Muscle of arm (tissue), 12 donors: ENCODE results near the gene ZNF574. TPM values are rescaled to one million over a fixed set of nuclear protein-coding genes. Genes with fewer than 3 reads are reported as not detected.

Experiments
- DNase-seq: peaks from one replicate; pipeline ENCODE4 v3.0.0-alpha.2; 2013
- polyA plus RNA-seq, 12 donors: library from polyadenylated mRNA; unstranded; fragments of 120-200 nt; gene quantifications; one replicate each; pipeline ENCODE4 v1.2.1, GENCODE V29; 2013; ENCODE audit not compliant: insufficient read length in 12 of 12

The ZNF574 gene
- polyA plus RNA-seq, 12 donors = 7.2 to 13.3 (median 9.2) TPM; not detected in 1

GRCh38 chr19:42078538-42079275 lies 2.7 kb downstream of the ZNF574 start:
- no peak for DNase-seq

- DNase-seq = no peak
Observed at GRCh38 chr19:42079276-42079669, 3.3 kb downstream of the ZNF574 start.

- DNase-seq = no peak
Observed at GRCh38 chr19:42079886-42080763, 4.2 kb downstream of the ZNF574 start.

GRCh38 chr19:42080764-42081375 lies 4.9 kb downstream of the ZNF574 start:
- DNase-seq = no peak

DNA sequence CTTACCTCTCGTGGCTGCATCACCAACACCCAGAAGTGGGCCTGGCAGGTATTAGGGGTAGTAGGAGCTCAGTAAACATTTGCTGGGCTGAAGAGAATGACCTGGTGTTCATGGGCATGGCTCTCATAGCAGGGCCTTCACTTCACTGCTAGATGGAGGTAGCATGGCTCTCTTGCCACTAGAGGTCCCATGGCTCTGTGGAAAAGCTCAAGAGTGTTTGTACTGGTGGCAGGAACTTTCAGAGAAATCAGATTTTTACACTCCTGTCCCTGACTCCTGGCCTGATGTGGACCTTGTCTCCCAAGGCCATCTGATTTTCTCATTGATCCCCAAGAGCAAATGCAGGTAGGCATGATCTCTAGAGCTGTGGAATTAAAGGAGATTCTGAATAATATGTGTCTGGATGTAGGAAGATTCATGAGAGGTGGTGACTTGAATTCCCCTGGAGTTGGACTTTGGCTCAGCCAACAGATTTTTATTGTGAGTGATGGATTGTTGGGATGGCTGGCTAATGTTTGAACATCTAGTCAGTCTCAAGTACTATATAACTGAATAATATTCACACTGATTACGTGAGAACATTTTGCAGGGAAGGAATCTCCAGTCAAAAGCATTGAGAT lies 5.7 kb downstream of the ZNF574 start:
- no peak for DNase-seq

- no peak for DNase-seq
Observed at GRCh38 chr19:42083537-42083936, 7.6 kb downstream of the ZNF574 start.

DNA sequence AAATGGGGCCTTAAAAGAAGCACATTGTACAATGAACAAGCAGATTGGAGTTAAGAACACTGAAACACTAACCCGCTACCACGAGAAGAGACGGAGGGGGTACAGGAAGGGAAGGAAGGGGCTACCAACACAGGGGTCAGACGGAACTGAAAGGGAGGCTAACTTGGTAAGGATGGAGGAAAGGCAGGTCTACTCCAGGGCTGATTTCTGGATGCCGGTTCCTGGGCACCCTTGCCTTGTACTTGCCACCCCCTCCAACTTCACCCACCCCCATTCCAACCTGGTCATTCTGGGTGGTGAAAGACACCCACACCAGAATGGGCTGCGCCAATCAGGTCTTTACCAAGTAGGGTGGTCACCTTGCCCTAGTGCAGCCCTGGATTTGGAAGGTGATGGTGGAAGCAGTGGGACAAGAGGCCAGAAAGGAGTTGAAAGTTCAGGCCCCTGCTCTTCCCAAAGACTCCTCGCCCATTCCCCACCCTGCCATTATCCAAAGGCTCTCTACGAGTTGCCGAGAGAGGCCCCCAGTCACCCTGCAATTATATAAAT lies 10.3 kb downstream of the ZNF574 start:
- no peak for DNase-seq

- DNase-seq = no peak
Observed at GRCh38 chr19:42086770-42087550, 11.0 kb downstream of the ZNF574 start.

GRCh38 chr19:42088471-42089190 lies 12.7 kb downstream of the ZNF574 start:
- DNase-seq = no peak

GRCh38 chr19:42089191-42089750 lies 13.3 kb downstream of the ZNF574 start:
- DNase-seq = no peak

- no peak for DNase-seq
Observed at GRCh38 chr19:42089772-42090171, 13.8 kb downstream of the ZNF574 start.

GRCh38 chr19:42090672-42091071 lies 14.7 kb downstream of the ZNF574 start:
- no peak for DNase-seq

DNA sequence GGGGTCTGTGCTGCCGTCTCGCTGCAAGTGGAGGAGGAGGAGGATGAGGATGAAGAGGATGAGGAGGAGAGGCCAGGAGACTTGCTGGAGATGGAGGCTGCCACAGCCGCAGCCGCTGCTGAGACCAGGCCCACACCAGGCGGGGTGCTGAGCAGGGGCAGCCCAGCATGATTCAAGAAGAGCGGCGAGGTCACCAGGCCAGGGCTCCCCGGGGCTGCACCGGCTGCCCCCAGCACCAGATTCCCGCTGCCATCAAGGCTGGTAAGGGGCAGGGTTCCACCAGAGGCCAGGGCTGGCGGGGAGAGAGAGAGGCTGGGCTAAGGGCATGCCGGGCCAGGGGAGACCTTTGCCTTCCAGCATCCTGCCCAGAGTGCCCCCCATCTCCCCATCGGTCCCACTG lies 15.3 kb downstream of the ZNF574 start:
- no peak for DNase-seq

GRCh38 chr19:42091742-42092141 lies 15.8 kb downstream of the ZNF574 start:
- DNase-seq = no peak

GRCh38 chr19:42092350-42092749 lies 16.4 kb downstream of the ZNF574 start:
- no peak for DNase-seq

- DNase-seq = no peak
Observed at GRCh38 chr19:42093505-42093904, 17.5 kb downstream of the ZNF574 start.

- DNase-seq = no peak
Observed at GRCh38 chr19:42093926-42094325, 18.0 kb downstream of the ZNF574 start.

GRCh38 chr19:42095142-42095813 lies 19.3 kb downstream of the ZNF574 start:
- DNase-seq = no peak

- no peak for DNase-seq
Observed at GRCh38 chr19:42095814-42096230, 19.9 kb downstream of the ZNF574 start.
